PC-3 (cell line): ENCODE results near the gene TMPRSS13. TPM values are rescaled to one million over a fixed set of nuclear protein-coding genes. Genes with fewer than 3 reads are reported as not detected.

Experiments
- ATAC-seq: fragments of 200-7000 bp; cut with Tn5 transposase; 2 replicates; pipeline ENCODE4 v1.9.1; 2020; ENCODE audit warnings: mild to moderate bottlenecking, moderate library complexity
- BruUV-seq: library from RNA; stranded (reverse); fragments of 400-500 nt; replicated peaks from 2 replicates; lab custom pipeline; 2021; lab: Mats Ljungman, UMichigan
- CTCF ChIA-PET: fragments of 300-600 bp; sonication (Branson Sonifier 250); formaldehyde crosslinking; loops from one replicate; lab custom pipeline; 2022; ENCODE audit warnings: antibody characterized with exemption; lab: Charles Lee
- POLR2A ChIA-PET: fragments of 300-600 bp; sonication (Branson Sonifier 250); formaldehyde crosslinking; loops from one replicate; lab custom pipeline; 2022; ENCODE audit warnings: antibody characterized with exemption; ENCODE audit not compliant: unreplicated experiment; lab: Charles Lee
- DNase-seq: peaks from one replicate; pipeline ENCODE4 v3.0.0-alpha.2; 2015
- H2AFZ ChIP-seq: fragments of 300-600 bp; sonication (generic); 2 replicates; pipeline ENCODE4 v1.6.0; 2016; ENCODE audit warnings: antibody characterized with exemption, low read length
- H3F3A ChIP-seq: fragments of 300-600 bp; sonication (generic); one replicate; pipeline ENCODE4 v1.6.0; 2017; ENCODE audit warnings: antibody characterized with exemption, low read length, control low read depth, mild to moderate bottlenecking; ENCODE audit not compliant: unreplicated experiment
- H3K27ac ChIP-seq: fragments of 300-600 bp; sonication (generic); 2 replicates; pipeline ENCODE4 v1.5.1; 2016; ENCODE audit warnings: mild to moderate bottlenecking, low read length
- H3K27me3 ChIP-seq: fragments of 300-600 bp; sonication (generic); 2 replicates; pipeline ENCODE4 v1.6.1; 2016; ENCODE audit warnings: low read length, mixed read lengths
- H3K36me3 ChIP-seq: fragments of 300-600 bp; sonication (generic); 2 replicates; pipeline ENCODE4 v1.6.1; 2016; ENCODE audit warnings: low read depth, mixed run types, low read length, mixed read lengths
- H3K4me1 ChIP-seq: fragments of 300-600 bp; sonication (generic); 2 replicates; pipeline ENCODE4 v1.5.1; 2016; ENCODE audit warnings: low read length; ENCODE audit not compliant: insufficient read depth
- H3K4me2 ChIP-seq: fragments of 300-600 bp; sonication (generic); 2 replicates; pipeline ENCODE4 v1.6.0; 2016; ENCODE audit warnings: low read length
- H3K4me3 ChIP-seq: fragments of 300-600 bp; sonication (generic); 2 replicates; pipeline ENCODE4 v1.5.1; 2016; ENCODE audit warnings: mild to moderate bottlenecking, low read length, mixed read lengths
- H3K79me2 ChIP-seq: fragments of 300-600 bp; sonication (generic); 2 replicates; pipeline ENCODE4 v1.6.1; 2017; ENCODE audit warnings: low read length, mixed read lengths
- H3K9ac ChIP-seq: fragments of 300-600 bp; sonication (generic); 2 replicates; pipeline ENCODE4 v1.6.0; 2016; ENCODE audit warnings: mild to moderate bottlenecking, low read length
- H3K9me2 ChIP-seq: fragments of 300-600 bp; sonication (generic); replicated peaks from 2 replicates; pipeline ENCODE4 v1.6.1; 2016; ENCODE audit warnings: mixed run types, low read length, mixed read lengths
- H3K9me3 ChIP-seq: fragments of 300-600 bp; sonication (generic); 2 replicates; pipeline ENCODE4 v1.6.1; 2016; ENCODE audit warnings: low read length, mixed read lengths
- H4K20me1 ChIP-seq: fragments of 300-600 bp; sonication (generic); 2 replicates; pipeline ENCODE4 v1.6.1; 2016; ENCODE audit warnings: low read length, mixed read lengths
- EZH2 ChIP-seq: fragments of 300-600 bp; sonication (generic); IDR thresholded peaks from one replicate; pipeline ENCODE4 v1.6.1; 2017; ENCODE audit warnings: antibody characterized with exemption, mild to moderate bottlenecking, low read length; ENCODE audit not compliant: unreplicated experiment
- EZH2phosphoT487 ChIP-seq: fragments of 300-600 bp; sonication (generic); IDR thresholded peaks from 2 replicates; pipeline ENCODE4 v1.6.1; 2018; ENCODE audit warnings: mild to moderate bottlenecking, antibody characterized with exemption, low read length, borderline replicate concordance
- intact Hi-C: fragments of 100-400 bp; cut with micrococcal nuclease; formaldehyde crosslinking; loops from 2 replicates; pipeline ENCODE4 v1.9.0; 2023
- total RNA-seq: library from RNA; depleted of rRNA; stranded (reverse); fragments of >200 nt; gene quantifications from 2 replicates; pipeline ENCODE4 v1.2.3, GENCODE V29; 2014
- TF ChIP-seq, protein P1 (sequence below): fragments of 300-600 bp; sonication (generic); conservative IDR thresholded peaks from 2 replicates; pipeline ENCODE4 v1.5.1; 2017; ENCODE audit warnings: antibody characterized with exemption, low read depth, mild to moderate bottlenecking, low read length

Gene TMPRSS13
- total RNA-seq, 1 experiment from 2014 or later: 2.9 TPM

DNA sequence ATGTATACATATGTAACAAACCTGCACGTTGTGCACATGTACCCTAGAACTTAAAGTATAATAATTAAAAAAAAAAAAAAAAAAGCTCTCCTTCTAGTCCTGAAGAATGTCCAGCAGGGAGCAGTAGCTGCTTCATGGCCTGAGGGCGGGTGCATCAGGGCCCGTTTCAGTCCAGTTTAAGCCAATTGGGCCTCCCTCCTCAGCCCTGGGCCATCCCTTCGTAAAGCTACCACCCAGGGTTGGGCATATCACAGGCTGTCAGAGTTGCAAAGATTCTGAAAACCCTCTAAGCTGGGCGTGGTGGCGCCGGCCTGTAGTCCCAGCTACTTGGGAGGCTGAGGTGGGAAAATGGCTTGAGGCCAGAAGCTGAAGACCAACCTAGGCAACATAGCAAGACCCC lies 5.4 kb downstream of the TMPRSS13 start:
- no peaks in the 10 kb centered on the region for H3F3A ChIP-seq
- ATAC-seq: no peak

DNA sequence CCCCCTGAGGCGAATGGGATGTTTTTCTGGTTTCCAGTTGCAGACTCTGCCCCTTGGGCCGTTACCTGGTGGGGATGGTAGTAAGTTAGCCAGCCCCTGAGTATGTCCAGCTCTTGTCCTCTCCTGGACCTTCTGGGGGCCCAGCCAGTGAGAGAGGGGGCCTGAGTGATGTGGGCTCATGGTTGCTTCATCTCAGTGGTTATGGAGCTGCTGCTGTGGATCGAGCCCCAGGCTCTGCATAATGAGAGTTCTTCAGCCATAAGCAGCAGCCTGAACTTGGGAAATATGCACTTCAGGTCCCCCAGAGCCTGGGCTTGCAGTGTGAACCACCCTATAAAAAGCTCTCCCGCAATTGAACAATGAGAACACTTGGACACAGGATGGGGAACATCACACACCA lies 5.9 kb downstream of the TMPRSS13 start:
- no peak overlapping the region for H3K4me2 ChIP-seq
- no peaks in the 10 kb centered on the region for H3K4me1 ChIP-seq
- CTCF ChIA-PET: interaction anchor here (1.2 kb wide), 1 partner anchor 23 kb away, joined by 3 read pairs; no protein-coding TSS in a partner anchor
- H3K36me3 ChIP-seq: no peaks in the 10 kb centered on the region
- POLR2A ChIA-PET: no interaction called here
- H3K9me3 ChIP-seq: no peaks in the 10 kb centered on the region
- no peak for TF ChIP-seq EZH2phosphoT487
- no peak for TF ChIP-seq EZH2
- TF ChIP-seq, protein P1, sequence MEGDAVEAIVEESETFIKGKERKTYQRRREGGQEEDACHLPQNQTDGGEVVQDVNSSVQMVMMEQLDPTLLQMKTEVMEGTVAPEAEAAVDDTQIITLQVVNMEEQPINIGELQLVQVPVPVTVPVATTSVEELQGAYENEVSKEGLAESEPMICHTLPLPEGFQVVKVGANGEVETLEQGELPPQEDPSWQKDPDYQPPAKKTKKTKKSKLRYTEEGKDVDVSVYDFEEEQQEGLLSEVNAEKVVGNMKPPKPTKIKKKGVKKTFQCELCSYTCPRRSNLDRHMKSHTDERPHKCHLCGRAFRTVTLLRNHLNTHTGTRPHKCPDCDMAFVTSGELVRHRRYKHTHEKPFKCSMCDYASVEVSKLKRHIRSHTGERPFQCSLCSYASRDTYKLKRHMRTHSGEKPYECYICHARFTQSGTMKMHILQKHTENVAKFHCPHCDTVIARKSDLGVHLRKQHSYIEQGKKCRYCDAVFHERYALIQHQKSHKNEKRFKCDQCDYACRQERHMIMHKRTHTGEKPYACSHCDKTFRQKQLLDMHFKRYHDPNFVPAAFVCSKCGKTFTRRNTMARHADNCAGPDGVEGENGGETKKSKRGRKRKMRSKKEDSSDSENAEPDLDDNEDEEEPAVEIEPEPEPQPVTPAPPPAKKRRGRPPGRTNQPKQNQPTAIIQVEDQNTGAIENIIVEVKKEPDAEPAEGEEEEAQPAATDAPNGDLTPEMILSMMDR: no peak
- no peaks in the 10 kb centered on the region for H4K20me1 ChIP-seq
- BruUV-seq: no TSS peak
- no peaks in the 10 kb centered on the region for H3F3A ChIP-seq
- H2AFZ ChIP-seq: no peak overlapping the region
- no peak overlapping the region for H3K4me3 ChIP-seq
- H3K27ac ChIP-seq: no peak overlapping the region
- peaks cover 58% of the 10 kb centered on the region for H3K27me3 ChIP-seq
- ATAC-seq (no peak), DNase-seq (no peak)
- no peaks in the 10 kb centered on the region for H3K79me2 ChIP-seq
- H3K9ac ChIP-seq: no peak overlapping the region
- intact Hi-C loops: no loop called here
- no peaks in the 10 kb centered on the region for H3K9me2 ChIP-seq

More for the DNA sequence above, 5.4 kb downstream of the TMPRSS13 start:
- DNase-seq: no peak
- no peaks in the 10 kb centered on the region for H3K9me3 ChIP-seq
- H3K27ac ChIP-seq: no peak overlapping the region
- no peak overlapping the region for H3K4me3 ChIP-seq
- no peaks in the 10 kb centered on the region for H3K36me3 ChIP-seq
- no TSS peak for BruUV-seq
- H3K27me3 ChIP-seq: peaks cover 56% of the 10 kb centered on the region
- ChIA-PET CTCF (interaction anchor here (0.7 to 1.2 kb wide), 2 partner anchors 23 to 127 kb away, joined by 3 to 5 read pairs; no protein-coding TSS in a partner anchor), POLR2A (no interaction called here)
- no peaks in the 10 kb centered on the region for H3K79me2 ChIP-seq
- H3K4me1 ChIP-seq: peaks cover 2% of the 10 kb centered on the region
- H3K4me2 ChIP-seq: no peak overlapping the region
- intact Hi-C loops: no loop called here
- TF ChIP-seq, protein P1: 0 out of 2 replicates have a peak, but pooled peaks have one; percentile 24
- TF ChIP-seq EZH2phosphoT487: no peak
- no peaks in the 10 kb centered on the region for H4K20me1 ChIP-seq
- no peak overlapping the region for H3K9ac ChIP-seq
- H3K9me2 ChIP-seq: no peaks in the 10 kb centered on the region
- H2AFZ ChIP-seq: no peak overlapping the region

DNA sequence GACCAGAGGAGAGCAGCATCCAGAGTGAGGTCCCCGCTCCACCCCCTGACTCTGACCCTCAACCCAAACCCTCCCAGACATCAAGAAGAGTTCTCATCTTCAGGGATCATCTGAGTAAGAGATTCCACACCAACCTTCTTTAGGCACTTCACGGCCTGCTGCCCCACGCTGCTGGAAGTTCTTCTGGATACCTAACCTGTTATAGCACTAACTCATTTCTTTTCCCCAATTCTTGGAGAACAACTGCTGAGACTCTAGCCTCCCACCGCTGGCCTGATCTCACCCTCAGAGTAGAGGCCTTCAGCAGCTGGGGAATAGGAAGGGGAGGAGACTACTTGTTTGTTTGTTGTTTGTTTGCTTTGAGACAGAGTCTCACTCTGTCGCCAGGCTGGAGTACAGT lies 7.3 kb downstream of the TMPRSS13 start:
- Histone ChIP-seq H3K9me3 (no peaks in the 10 kb centered on the region), H3K4me2 (no peak overlapping the region), H3F3A (no peaks in the 10 kb centered on the region), H4K20me1 (no peaks in the 10 kb centered on the region), H3K36me3 (no peaks in the 10 kb centered on the region), H3K27me3 (peaks cover 59% of the 10 kb centered on the region), H2AFZ (no peak overlapping the region), H3K27ac (no peak overlapping the region), H3K4me1 (no peaks in the 10 kb centered on the region), H3K4me3 (no peak overlapping the region), H3K9me2 (no peaks in the 10 kb centered on the region), H3K79me2 (no peaks in the 10 kb centered on the region), H3K9ac (no peak overlapping the region)
- ChIA-PET CTCF (no interaction called here), POLR2A (no interaction called here)
- DNase-seq (no peak), ATAC-seq (no peak)
- BruUV-seq: no TSS peak
- intact Hi-C loops: no loop called here
- TF ChIP-seq, protein P1: no peak
- TF ChIP-seq EZH2: no peak
- TF ChIP-seq EZH2phosphoT487: no peak
